ENCODE measurements around the gene MASTL. TPM values are rescaled to one million over a fixed set of nuclear protein-coding genes. Genes with fewer than 3 reads are reported as not detected.

The MASTL gene
- total RNA-seq, 2 experiments from 2014 or later = 40.1 to 42.2 TPM

- POLR2A ChIA-PET = interaction anchor here (1.0 kb wide), 1 partner anchor 20 kb away, joined by 3 read pairs; the partner anchor contains the start of gene YME1L1
- peaks cover 95% of the 10 kb centered on the region for H3K36me3 ChIP-seq (ENCODE audit: insufficient read depth, low read length)
- DNase-seq (ENCODE audit: low spot score) = no peak
- TF ChIP-seq EZH2phosphoT487 (IDR thresholded peaks at IDR 0.05; ENCODE audit: borderline replicate concordance, low read depth, low read length) = no peak
- no peak for TF ChIP-seq CTCF (conservative IDR thresholded peaks at IDR 0.05; ENCODE audit: low read length)
- H3K4me2 ChIP-seq (ENCODE audit: low read length) = no peak overlapping the region
- no peak overlapping the region for H3K27ac ChIP-seq (ENCODE audit: low read depth, low read length, poor library complexity, severe bottlenecking)
- peaks cover 7% of the 10 kb centered on the region for H3K4me1 ChIP-seq (ENCODE audit: insufficient read depth, low read length, poor library complexity, severe bottlenecking)
- H4K20me1 ChIP-seq (ENCODE audit: insufficient read depth, low read length) = 0 out of 2 replicates have a peak, but pooled peaks cover 3% of the 10 kb centered on the region
- intact Hi-C loops (cut with micrococcal nuclease; ENCODE audit: unreplicated experiment) = no loop called here
- H3K9me3 ChIP-seq (ENCODE audit: low read length) = no peaks in the 10 kb centered on the region
- no TSS peak for BruUV-seq (replicated peaks)
- H2AFZ ChIP-seq (ENCODE audit: low read length) = no peak overlapping the region
- H3K4me3 ChIP-seq (ENCODE audit: low read depth, low read length, poor library complexity, severe bottlenecking) = no peak overlapping the region
- CTCF ChIA-PET (ENCODE audit: unreplicated experiment) = no interaction called here
- no peaks in the 10 kb centered on the region; the same call in 1 of the 2 replicates for H3K9me2 ChIP-seq (ENCODE audit: insufficient read depth, low read length)
- H3K79me2 ChIP-seq (ENCODE audit: insufficient read depth, low read depth, low read length) = peaks cover 11% of the 10 kb centered on the region
Measured at GRCh38 chr10:27134371-27134770, 20.8 kb upstream of the MASTL start.

GRCh38 chr10:27138277-27138676, 16.9 kb upstream of the MASTL start:
- Histone ChIP-seq H3K27ac (ENCODE audit: low read depth, low read length, poor library complexity, severe bottlenecking) (no peak overlapping the region), H3K9me2 (ENCODE audit: insufficient read depth, low read length) (no peaks in the 10 kb centered on the region; the same call in 1 of the 2 replicates), H3K79me2 (ENCODE audit: insufficient read depth, low read depth, low read length) (peaks cover 11% of the 10 kb centered on the region), H3K4me2 (ENCODE audit: low read length) (no peak overlapping the region), H3K4me1 (ENCODE audit: insufficient read depth, low read length, poor library complexity, severe bottlenecking) (peaks cover 7% of the 10 kb centered on the region), H3K36me3 (ENCODE audit: insufficient read depth, low read length) (peaks cover 90% of the 10 kb centered on the region), H3K9me3 (ENCODE audit: low read length) (no peaks in the 10 kb centered on the region), H2AFZ (ENCODE audit: low read length) (no peak overlapping the region), H3K4me3 (ENCODE audit: low read depth, low read length, poor library complexity, severe bottlenecking) (no peak overlapping the region), H4K20me1 (ENCODE audit: insufficient read depth, low read length) (0 out of 2 replicates have a peak, but pooled peaks cover 3% of the 10 kb centered on the region)
- no peak for TF ChIP-seq CTCF (conservative IDR thresholded peaks at IDR 0.05; ENCODE audit: low read length)
- TF ChIP-seq EZH2phosphoT487 (IDR thresholded peaks at IDR 0.05; ENCODE audit: borderline replicate concordance, low read depth, low read length) = no peak
- intact Hi-C loops (cut with micrococcal nuclease; ENCODE audit: unreplicated experiment) = no loop called here
- POLR2A ChIA-PET = interaction anchor here (0.6 to 0.8 kb wide), 3 partner anchors 16 to 1182 kb away, joined by 3 to 7 read pairs (median 4); partner anchors contain the start of gene YME1L1
- BruUV-seq (replicated peaks) = no TSS peak
- DNase-seq (ENCODE audit: low spot score) = no peak
- CTCF ChIA-PET (ENCODE audit: unreplicated experiment) = no interaction called here

- Histone ChIP-seq H3K27ac (ENCODE audit: low read depth, low read length, poor library complexity, severe bottlenecking) (no peak overlapping the region), H3K9me3 (ENCODE audit: low read length) (peaks cover 5% of the 10 kb centered on the region; the same call in 1 of the 2 replicates), H4K20me1 (ENCODE audit: insufficient read depth, low read length) (peaks cover 12% of the 10 kb centered on the region), H3K79me2 (ENCODE audit: insufficient read depth, low read depth, low read length) (peaks cover 48% of the 10 kb centered on the region), H3K4me1 (ENCODE audit: insufficient read depth, low read length, poor library complexity, severe bottlenecking) (peaks cover 1% of the 10 kb centered on the region), H3K9me2 (ENCODE audit: insufficient read depth, low read length) (no peaks in the 10 kb centered on the region), H3K4me3 (ENCODE audit: low read depth, low read length, poor library complexity, severe bottlenecking) (no peak overlapping the region), H3K4me2 (ENCODE audit: low read length) (no peak overlapping the region), H3K36me3 (ENCODE audit: insufficient read depth, low read length) (peaks cover 92% of the 10 kb centered on the region), H2AFZ (ENCODE audit: low read length) (no peak overlapping the region)
- CTCF ChIA-PET (ENCODE audit: unreplicated experiment) = no interaction called here
- intact Hi-C loops (cut with micrococcal nuclease; ENCODE audit: unreplicated experiment) = no loop called here
- POLR2A ChIA-PET = interaction anchor here (0.7 to 1.0 kb wide), 4 partner anchors 9 to 1380 kb away, joined by 3 to 6 read pairs (median 5); no protein-coding TSS in a partner anchor
- no peak for DNase-seq (ENCODE audit: low spot score)
- TF ChIP-seq EZH2phosphoT487 (IDR thresholded peaks at IDR 0.05; ENCODE audit: borderline replicate concordance, low read depth, low read length) (no peak), CTCF (conservative IDR thresholded peaks at IDR 0.05; ENCODE audit: low read length) (no peak)
- no TSS peak for BruUV-seq (replicated peaks)
Measured at GRCh38 chr10:27143686-27144085, 11.5 kb upstream of the MASTL start.
